Measurements from ENCODE around the gene TES. TPM values are rescaled to one million over a fixed set of nuclear protein-coding genes. Genes with fewer than 3 reads are reported as not detected.

The TES gene
- total and polyA plus RNA-seq, 2 of the 13 experiments (the other 11 are each of a cell fraction or from before 2014, with no cell fraction given), result 21.6 to 23.0 TPM

DNA sequence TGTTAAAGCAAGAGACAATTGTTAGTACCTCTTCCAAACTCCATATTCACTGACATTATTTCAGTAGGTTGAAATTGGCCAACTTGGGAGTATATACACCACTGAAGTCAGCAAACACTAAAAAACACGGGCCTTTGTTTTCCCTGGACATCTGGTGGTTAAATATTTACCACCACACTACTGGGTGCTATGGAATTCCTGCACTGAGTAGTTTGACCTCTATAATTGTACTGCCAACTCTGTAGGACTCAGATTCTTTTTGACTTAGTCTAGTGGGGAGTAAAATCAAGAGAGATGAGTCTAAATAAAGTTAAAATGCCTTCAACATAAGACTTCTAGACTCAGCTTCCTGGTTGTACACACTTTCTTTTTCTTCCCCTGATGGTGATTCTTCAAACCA, 41.3 kb upstream of the TES start (continued):
- TF ChIP-seq, protein P1, sequence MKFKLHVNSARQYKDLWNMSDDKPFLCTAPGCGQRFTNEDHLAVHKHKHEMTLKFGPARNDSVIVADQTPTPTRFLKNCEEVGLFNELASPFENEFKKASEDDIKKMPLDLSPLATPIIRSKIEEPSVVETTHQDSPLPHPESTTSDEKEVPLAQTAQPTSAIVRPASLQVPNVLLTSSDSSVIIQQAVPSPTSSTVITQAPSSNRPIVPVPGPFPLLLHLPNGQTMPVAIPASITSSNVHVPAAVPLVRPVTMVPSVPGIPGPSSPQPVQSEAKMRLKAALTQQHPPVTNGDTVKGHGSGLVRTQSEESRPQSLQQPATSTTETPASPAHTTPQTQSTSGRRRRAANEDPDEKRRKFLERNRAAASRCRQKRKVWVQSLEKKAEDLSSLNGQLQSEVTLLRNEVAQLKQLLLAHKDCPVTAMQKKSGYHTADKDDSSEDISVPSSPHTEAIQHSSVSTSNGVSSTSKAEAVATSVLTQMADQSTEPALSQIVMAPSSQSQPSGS (CRISPR knock-in tag; IDR thresholded peaks at IDR 0.05), result 0 out of 2 replicates have a peak, but pooled peaks have one; percentile 19
- peak; percentile 84; the same call in 1 of the 2 replicates for TF ChIP-seq AHDC1 (CRISPR knock-in tag; IDR thresholded peaks at IDR 0.05; ENCODE audit: borderline replicate concordance)
- TF ChIP-seq HNRNPUL1 (IDR thresholded peaks at IDR 0.05; ENCODE audit: low read depth, low read length), result peak; percentile 63; the same call in 1 of the 2 replicates
- 0 out of 2 replicates have a peak, but pooled peaks have one; percentile 58 for TF ChIP-seq HDAC1 (CRISPR knock-in tag; IDR thresholded peaks at IDR 0.05)
- TF ChIP-seq SIX1 (CRISPR knock-in tag; IDR thresholded peaks at IDR 0.05; ENCODE audit: borderline replicate concordance), result peak; percentile 35; the same call in 1 of the 2 replicates
- TF ChIP-seq ZNF510 (CRISPR knock-in tag; IDR thresholded peaks at IDR 0.05; ENCODE audit: low read depth), result 0 out of 2 replicates have a peak, but pooled peaks have one; percentile 39
- 0 out of 2 replicates have a peak, but pooled peaks have one; percentile 19 for TF ChIP-seq KDM1A (CRISPR knock-in tag; IDR thresholded peaks at IDR 0.05)
- peak; percentile 93 for TF ChIP-seq HMG20B (CRISPR knock-in tag; conservative IDR thresholded peaks at IDR 0.05)
- peak; percentile 99 for TF ChIP-seq NR2F6 (IDR thresholded peaks at IDR 0.05)
- peak; percentile 95 for TF ChIP-seq NR2F6 (CRISPR knock-in tag; IDR thresholded peaks at IDR 0.05)
- TF ChIP-seq ARID3A (IDR thresholded peaks at IDR 0.05; ENCODE audit: low read depth, low read length), result peak; percentile 34
- 0 out of 2 replicates have a peak, but pooled peaks have one; percentile 22 for TF ChIP-seq ELF3 (CRISPR knock-in tag; IDR thresholded peaks at IDR 0.05)
- TF ChIP-seq, protein P2, sequence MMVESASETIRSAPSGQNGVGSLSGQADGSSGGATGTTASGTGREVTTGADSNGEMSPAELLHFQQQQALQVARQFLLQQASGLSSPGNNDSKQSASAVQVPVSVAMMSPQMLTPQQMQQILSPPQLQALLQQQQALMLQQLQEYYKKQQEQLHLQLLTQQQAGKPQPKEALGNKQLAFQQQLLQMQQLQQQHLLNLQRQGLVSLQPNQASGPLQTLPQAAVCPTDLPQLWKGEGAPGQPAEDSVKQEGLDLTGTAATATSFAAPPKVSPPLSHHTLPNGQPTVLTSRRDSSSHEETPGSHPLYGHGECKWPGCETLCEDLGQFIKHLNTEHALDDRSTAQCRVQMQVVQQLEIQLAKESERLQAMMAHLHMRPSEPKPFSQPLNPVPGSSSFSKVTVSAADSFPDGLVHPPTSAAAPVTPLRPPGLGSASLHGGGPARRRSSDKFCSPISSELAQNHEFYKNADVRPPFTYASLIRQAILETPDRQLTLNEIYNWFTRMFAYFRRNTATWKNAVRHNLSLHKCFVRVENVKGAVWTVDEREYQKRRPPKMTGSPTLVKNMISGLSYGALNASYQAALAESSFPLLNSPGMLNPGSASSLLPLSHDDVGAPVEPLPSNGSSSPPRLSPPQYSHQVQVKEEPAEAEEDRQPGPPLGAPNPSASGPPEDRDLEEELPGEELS (CRISPR knock-in tag; IDR thresholded peaks at IDR 0.05), result peak; percentile 81
- TF ChIP-seq ZNF18 (CRISPR knock-in tag; IDR thresholded peaks at IDR 0.05; ENCODE audit: insufficient replicate concordance), result no peak

Data from HepG2 (cell line).